GM12873 (cell line): ENCODE data around the gene RAD51B.

Experiments
- CTCF ChIP-seq: IDR thresholded peaks from 2 replicates; pipeline ENCODE4 v1.5.1; 2012; ENCODE audit warnings: low read depth, mild to moderate bottlenecking, moderate library complexity, low read length, control low read depth; ENCODE audit not compliant: insufficient read depth; ENCODE audit errors: missing control alignments

Gene RAD51B

GRCh38 chr14:68666236-68666635 lies 846.7 kb downstream of the RAD51B start:
- TF ChIP-seq CTCF: no peak

- no peak for TF ChIP-seq CTCF
Observed at GRCh38 chr14:68666899-68667298, 847.3 kb downstream of the RAD51B start.

GRCh38 chr14:68667313-68667791 lies 847.8 kb downstream of the RAD51B start:
- no peak for TF ChIP-seq CTCF

- no peak for TF ChIP-seq CTCF
Observed at GRCh38 chr14:68668028-68668427, 848.4 kb downstream of the RAD51B start.

- no peak for TF ChIP-seq CTCF
Observed at GRCh38 chr14:68668531-68668930, 849.0 kb downstream of the RAD51B start.

GRCh38 chr14:68669111-68669511 lies 849.5 kb downstream of the RAD51B start:
- TF ChIP-seq CTCF: no peak

GRCh38 chr14:68669603-68670358 lies 850.2 kb downstream of the RAD51B start:
- no peak for TF ChIP-seq CTCF
